ENCODE data around the gene MYO18A.
A peak's percentile ranks its signal among the peaks of the same experiment; 100 is the strongest.

The MYO18A gene

GRCh38 chr17:29073045-29073444 lies 107.2 kb downstream of the MYO18A start:
- no peak for DNase-seq

DNA sequence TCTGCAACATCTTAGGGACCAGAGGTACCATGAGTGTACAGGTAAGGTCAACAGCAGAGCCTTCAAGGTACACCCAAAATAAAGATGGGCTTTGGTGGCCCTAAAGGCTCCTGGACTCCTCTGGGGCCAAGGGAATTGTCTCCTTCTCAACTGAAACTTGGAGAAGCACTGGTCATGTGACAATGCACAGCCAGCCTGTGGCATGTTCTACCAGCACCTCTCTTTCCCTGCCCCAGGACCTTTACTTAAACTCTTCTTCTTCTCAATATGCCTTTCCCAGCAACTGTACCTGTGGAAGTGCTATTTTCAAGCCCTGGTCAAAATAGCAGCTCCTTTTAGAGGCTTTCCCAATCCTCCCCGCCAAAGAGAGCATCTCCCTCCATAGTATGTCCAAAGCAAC lies 108.9 kb downstream of the MYO18A start:
- no peak for DNase-seq

DNA sequence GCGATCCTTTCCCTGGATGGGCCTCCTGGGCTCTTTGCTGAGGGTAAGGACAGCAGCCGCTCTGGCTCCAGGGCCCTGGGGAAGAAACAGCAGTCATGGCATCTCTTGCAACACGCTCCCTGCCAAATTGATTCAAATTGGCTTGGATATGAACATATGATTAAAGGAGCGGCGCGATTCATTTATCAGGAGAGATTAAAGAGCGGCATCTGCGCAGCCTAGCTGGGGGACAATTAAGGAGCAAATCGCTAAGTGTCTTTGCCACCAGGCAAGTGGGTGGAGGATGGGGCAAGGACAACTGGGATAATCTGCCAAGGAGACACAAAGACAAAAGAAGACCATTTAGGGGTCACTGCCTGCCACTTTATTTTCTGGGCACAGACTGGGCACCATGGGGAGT lies 109.4 kb downstream of the MYO18A start:
- DNase-seq: no peak

DNA sequence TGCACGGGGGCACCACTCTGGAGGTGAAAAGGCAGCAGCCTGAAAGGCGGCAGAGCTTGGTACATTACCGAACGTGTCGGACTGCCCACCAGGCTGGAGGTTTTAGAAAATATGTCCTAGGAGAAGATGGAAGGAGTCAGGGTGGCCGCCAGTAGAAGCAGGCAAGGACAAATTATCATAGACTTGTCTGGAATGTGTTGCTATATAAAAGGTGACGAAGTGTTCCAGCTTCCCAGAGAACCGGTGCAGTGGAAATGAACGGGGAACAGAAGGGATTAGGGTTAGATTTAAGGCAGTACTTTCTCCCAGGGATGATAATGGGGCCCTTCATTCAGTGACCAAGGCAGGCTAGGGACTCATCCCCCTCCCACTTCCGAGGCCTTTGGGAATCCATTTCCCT lies 109.9 kb downstream of the MYO18A start:
- DNase-seq: no peak

GRCh38 chr17:29069526-29070041 lies 110.6 kb downstream of the MYO18A start:
- peak; percentile 21 for DNase-seq

- DNase-seq: no peak
Measured at GRCh38 chr17:29068818-29069217, 111.4 kb downstream of the MYO18A start.

DNA sequence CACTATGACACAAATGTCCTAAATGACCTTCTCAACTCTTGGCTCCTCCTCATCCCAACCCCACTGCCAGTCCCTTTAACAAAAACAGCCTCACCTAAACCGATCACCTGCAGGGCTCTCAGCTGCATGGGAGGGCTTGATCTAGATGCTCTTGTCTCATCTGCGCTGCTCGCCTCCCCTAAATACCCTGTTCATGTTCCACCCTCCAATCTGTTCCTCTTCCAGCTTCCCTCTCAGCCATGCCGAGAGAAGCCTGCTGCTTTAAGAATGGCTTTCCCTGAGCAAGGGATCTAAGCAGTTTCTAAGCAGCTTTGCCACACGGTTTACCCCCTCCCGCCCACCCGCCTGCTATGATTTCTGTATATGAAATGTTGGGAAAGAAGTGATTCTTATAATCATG lies 113.6 kb downstream of the MYO18A start:
- no peak for DNase-seq

- DNase-seq: no peak
Measured at GRCh38 chr17:29066047-29066446, 114.2 kb downstream of the MYO18A start.

- DNase-seq: no peak
Measured at GRCh38 chr17:29063992-29064391, 116.2 kb downstream of the MYO18A start.

DNA sequence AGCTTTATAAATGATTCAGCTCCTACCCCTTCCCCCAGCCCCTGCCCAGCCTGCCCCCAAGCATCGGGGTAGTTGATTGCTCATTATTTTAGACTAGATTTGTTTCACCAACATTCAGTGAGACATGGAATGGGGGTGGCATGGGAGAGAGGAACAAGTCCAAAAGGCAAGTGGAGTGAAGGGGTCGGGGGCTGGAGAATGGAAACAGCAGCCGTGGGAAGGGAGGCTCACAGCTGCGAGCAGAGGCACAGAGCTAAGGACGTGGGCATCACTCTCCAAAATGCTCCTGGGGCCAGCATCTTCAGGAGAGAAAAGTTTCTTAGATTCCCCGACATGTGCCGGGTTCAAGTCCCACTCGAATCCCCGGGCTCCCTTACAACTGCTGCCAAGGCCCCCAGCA lies 118.0 kb downstream of the MYO18A start:
- no peak for DNase-seq

GRCh38 chr17:29061036-29061435 lies 119.2 kb downstream of the MYO18A start:
- DNase-seq: no peak

GRCh38 chr17:29060475-29060874 lies 119.7 kb downstream of the MYO18A start:
- DNase-seq: no peak

- DNase-seq: peak; percentile 45
Measured at GRCh38 chr17:29059281-29059680, 120.9 kb downstream of the MYO18A start.

GRCh38 chr17:29058391-29058790 lies 121.8 kb downstream of the MYO18A start:
- no peak for DNase-seq

- no peak for DNase-seq
Measured at GRCh38 chr17:29057361-29057760, 122.8 kb downstream of the MYO18A start.

- DNase-seq: no peak
Measured at GRCh38 chr17:29054835-29055234, 125.4 kb downstream of the MYO18A start.

GRCh38 chr17:29051731-29052130 lies 128.5 kb downstream of the MYO18A start:
- DNase-seq: no peak

DNA sequence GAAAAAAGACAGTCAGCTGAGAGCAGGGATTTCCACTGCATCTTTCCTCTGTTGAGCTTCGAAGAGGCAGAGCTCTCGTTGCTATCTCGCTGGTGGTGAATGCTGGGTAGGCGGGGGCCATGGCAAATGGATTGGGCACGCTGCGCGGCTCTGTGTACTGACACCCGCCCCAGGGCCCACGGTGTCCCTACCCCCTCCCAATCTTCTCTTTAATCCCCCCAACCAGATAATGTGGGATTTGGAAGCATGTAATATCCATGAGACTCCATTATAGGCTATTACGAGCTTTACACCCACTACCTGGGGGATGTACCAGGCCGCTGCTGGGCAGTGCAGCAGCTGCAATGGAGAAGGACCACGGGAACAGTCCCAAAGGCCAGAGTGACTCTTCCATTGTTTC lies 129.0 kb downstream of the MYO18A start:
- DNase-seq: no peak

- DNase-seq: no peak
Measured at GRCh38 chr17:29050176-29050575, 130.0 kb downstream of the MYO18A start.

GRCh38 chr17:29049541-29050145 lies 130.6 kb downstream of the MYO18A start:
- DNase-seq: no peak

DNA sequence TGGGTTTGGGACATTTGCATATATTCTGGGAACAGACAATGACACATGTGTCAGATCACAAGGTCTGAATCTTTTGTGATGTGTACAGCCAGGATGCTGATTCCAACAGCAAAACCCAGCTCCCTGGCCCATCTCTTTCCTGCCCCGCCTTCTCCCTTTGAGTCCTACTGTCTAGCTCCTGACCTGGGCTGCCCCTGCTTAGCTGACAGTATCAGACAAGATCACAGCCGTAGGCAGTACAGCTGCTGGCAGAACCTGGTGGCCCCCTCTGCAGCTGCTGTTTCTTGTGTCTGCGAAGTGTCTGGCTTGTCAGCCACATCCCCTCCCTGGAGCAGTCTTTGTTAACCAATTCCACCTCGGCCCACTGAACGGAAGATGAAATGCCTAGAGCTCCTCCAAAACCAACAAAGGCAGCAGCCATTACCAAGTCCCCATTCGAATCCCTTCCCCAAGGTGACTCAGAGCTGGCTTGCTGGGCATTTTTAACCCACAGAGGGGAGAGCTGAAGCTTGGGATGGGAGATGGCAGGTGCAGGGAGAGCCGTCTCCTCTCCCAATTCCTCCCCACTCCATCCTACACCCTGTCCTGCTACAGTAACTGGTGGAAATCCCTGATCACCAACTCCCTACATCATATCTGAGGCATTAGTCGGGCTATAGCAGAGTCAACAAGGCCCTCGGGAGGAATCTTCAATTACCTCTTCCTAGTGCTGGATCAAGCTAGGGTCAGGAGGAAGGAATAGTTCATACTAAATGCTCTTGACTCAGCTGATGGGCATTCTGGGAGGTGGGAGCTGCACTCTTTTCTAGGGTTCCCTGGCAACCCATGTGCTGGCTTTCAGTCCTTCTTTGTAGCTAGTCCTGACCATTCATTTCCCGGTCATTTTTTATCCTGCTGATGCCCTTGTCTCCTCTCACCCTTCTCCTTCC lies 131.5 kb downstream of the MYO18A start:
- peak; percentile 36 for DNase-seq

DNA sequence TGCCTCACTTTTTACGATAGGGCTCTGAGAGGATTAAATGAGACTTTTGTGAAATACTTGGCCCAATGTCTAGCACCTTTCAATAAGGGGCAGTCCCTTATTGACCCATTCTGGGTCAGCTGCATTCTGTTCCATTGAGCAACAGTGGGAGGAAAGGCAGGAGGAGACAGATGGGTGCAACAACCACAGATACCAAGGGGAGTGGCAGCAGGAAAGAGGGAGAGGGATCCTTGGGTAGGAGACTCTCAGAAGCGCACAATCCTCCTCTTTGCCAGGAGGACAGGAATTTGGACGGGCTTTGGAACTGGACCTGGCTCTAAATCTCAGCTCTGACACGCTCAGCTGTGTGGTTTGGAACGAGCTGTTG lies 133.7 kb downstream of the MYO18A start:
- no peak for DNase-seq

- no peak for DNase-seq
Measured at GRCh38 chr17:29045734-29046472, 134.3 kb downstream of the MYO18A start.

DNA sequence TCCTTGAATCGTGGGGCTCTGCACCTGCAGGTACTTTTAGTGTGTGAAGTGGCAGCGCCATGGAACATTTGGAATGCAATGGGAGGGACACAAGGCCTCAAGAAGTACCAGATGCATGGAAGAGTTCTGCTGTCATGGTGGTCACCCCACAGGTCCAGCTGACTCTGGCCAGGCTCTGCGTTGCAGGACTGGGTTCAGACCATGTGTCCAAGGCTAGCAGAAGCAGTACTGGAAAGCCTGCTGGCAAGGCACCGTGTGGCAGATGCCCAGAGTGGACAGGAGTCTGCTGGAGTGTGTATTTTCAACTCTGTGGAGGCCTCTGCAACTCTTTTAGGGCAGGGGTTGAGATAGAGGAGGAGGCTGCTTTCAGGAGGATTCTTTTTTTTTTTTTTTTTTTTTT lies 135.2 kb downstream of the MYO18A start:
- DNase-seq: no peak
